Measurements from ENCODE around the gene IL7R.
"Not testable (repeated sequence)": the region's sequence is repeated elsewhere in the genome, so short reads cannot be mapped to it uniquely, and the experiment has no call there.

GRCh38 chr5:35892799-35893198 lies 36.1 kb downstream of the IL7R start:
- TF ChIP-seq MXI1 (IDR thresholded peaks at IDR 0.05; ENCODE audit: borderline replicate concordance, low read depth, low read length); POLR2A (IDR thresholded peaks at IDR 0.05; ENCODE audit: low read depth, low read length); CTCF (conservative IDR thresholded peaks at IDR 0.05; ENCODE audit: low read depth, low read length); FOS (IDR thresholded peaks at IDR 0.05; ENCODE audit: low read depth, low read length); USF2 (IDR thresholded peaks at IDR 0.05; ENCODE audit: low read depth, low read length); RAD21 (IDR thresholded peaks at IDR 0.05; ENCODE audit: low read length); RCOR1 (IDR thresholded peaks at IDR 0.05; ENCODE audit: insufficient replicate concordance, low read length); RFX5 (IDR thresholded peaks at IDR 0.05; ENCODE audit: low read depth, low read length); MAZ (IDR thresholded peaks at IDR 0.05; ENCODE audit: borderline replicate concordance, low read depth, low read length); CEBPB (IDR thresholded peaks at IDR 0.05; ENCODE audit: low read depth, low read length); MAFK (IDR thresholded peaks at IDR 0.05; ENCODE audit: low read depth, low read length); SMC3 (IDR thresholded peaks at IDR 0.05; ENCODE audit: low read depth, low read length); ELK1 (IDR thresholded peaks at IDR 0.05; ENCODE audit: borderline replicate concordance, low read depth, low read length): not testable (repeated sequence)
